Inferior parietal cortex (tissue), 1 donor: ENCODE results near the gene MAGT1.
A peak's percentile ranks its signal among the peaks of the same experiment; 100 is the strongest.
"Not testable (repeated sequence)": the region's sequence is repeated elsewhere in the genome, so short reads cannot be mapped to it uniquely, and the experiment has no call there.

Experiments used
- DNase-seq: peaks from one replicate; pipeline ENCODE4 v3.0.0-alpha.2; 2016; ENCODE audit errors: extremely low spot score

Gene MAGT1

GRCh38 chrX:77894921-77895886 lies at the start of gene MAGT1:
MAGT1 (minus strand) TSS chrX:77895435; CDS start chrX:77895410, 25 bp downstream.
- DNase-seq, result peak; percentile 97

- not testable (repeated sequence) for DNase-seq
These were observed 49.8 kb upstream of the MAGT1 start for GRCh38 chrX:77945031-77945430.

- no peak for DNase-seq
These were observed 42.9 kb upstream of the MAGT1 start for GRCh38 chrX:77938083-77938680.

DNA sequence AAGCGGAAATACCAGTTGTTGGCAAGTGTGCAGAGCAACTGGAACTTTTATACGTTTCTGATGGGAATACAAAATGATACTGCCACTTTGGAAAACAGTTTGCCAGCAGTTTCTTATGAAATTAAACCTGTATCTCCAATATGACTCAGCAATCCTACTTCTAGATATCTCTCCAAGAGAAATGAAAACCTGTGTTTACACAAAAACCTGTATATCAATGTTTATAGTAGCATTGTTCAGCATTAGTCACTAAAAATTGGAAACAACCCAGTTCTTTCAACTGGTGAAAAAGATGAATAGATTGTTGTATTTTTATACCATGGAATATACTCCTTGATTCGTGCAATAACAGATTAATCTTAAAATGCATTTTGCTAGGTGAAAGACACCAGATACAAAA lies 42.1 kb upstream of the MAGT1 start:
- DNase-seq, result no peak

DNA sequence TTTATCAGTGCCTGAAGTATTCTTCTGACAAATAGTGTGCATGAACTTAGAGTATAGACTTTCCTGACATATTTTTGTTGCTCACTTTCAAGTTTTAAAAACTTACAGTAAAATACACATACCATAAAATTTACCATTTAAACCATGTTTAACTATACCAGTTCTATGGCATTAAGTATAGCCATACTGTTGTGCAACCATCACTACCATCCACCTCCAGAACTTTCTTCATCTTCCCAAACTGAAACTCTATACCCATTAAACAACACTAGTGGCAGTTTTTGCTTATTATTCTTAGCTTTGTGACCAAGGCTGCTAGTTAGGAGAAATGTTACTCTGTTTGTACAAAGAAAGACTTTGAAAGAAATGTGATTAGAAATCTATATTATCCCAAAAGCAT lies 41.1 kb upstream of the MAGT1 start:
- DNase-seq, result no peak

- no peak for DNase-seq
These were observed 40.7 kb upstream of the MAGT1 start for GRCh38 chrX:77935886-77936285.

GRCh38 chrX:77930581-77930980 lies 35.3 kb upstream of the MAGT1 start:
- no peak for DNase-seq

DNA sequence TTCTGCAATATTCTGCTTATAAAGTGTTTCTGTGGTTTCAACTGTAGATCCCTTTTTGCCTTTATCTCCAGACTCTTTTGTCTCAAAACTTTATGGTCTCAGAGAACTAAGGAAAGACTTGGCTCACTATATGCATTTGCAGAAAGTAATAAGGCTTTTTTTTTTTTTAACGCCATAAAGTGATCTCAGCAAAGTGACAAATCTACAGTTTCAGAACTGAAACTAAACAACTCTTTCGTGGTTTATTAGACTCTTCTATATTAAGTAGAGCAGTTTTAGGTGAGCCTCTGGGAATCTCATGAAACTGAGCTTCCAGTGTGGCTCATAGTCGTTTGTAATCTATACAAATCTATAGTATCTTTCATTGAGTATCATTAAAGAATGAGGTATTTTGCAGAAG lies 30.5 kb upstream of the MAGT1 start:
- DNase-seq, result no peak

DNA sequence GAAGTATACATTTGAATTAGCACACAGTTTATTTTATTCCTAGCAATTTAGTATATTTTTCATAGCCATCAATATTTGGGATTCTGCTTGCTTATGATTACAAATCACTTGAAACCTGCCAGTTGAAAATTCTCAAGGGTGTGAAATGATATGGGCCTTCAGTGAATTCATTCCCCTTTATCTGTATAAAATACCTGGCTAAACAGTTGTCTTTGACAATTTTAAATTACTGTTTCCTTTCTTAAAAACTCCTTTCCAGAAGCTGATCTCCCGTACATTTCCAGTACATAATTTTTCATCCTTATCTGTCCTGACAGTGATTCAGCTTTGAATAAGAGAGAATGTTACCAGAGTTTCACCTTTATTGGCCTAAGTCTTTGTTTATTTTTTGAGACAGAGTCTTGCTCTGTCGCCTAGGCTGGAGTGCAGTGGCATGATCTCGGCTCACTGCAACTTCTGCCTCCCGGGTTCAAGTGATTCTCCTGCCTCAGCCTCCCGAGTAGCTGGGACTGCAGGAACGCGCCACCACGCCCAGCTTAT lies 29.2 kb upstream of the MAGT1 start:
- no peak for DNase-seq

DNA sequence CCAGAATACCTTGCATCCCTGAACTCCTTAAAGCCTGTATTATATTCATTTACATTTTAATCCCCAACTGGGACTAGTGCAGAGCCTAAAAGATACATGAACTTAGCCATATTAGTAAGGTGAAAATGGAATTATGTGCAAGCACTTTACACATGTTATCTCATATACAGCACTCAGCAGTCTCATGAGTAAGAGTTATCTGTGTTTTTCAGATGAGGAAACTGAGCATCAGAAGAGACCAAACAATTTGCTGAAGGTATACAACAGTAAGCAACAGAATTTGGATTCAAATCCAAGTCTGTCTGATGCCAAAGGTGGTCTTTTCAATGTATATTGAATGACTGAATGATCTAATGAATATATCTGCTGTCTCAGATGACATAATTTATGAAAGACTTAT lies 27.6 kb upstream of the MAGT1 start:
- no peak for DNase-seq

DNA sequence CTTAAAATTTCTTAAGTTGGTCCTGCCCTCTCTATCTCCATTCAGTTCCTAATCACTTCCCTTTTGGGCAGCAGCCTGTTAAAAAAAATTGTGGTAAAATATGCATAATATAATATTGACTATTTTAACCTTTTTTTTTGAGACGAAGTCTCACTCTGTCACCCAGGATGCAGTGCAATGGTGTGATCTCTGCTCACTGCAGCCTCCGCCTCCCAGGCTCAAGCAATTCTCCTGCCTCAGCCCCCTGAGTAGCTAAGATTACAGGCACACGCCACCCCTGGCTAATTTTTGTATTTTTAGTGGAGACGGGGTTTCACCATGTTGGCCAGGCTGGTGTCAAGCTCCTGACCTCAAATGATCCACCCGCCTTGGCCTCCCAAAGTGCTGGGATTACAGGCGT lies 24.1 kb upstream of the MAGT1 start:
- not testable (repeated sequence) for DNase-seq

- DNase-seq, result no peak
These were observed 23.3 kb upstream of the MAGT1 start for GRCh38 chrX:77918568-77918967.

- no peak for DNase-seq
These were observed 22.2 kb upstream of the MAGT1 start for GRCh38 chrX:77917294-77917933.

DNA sequence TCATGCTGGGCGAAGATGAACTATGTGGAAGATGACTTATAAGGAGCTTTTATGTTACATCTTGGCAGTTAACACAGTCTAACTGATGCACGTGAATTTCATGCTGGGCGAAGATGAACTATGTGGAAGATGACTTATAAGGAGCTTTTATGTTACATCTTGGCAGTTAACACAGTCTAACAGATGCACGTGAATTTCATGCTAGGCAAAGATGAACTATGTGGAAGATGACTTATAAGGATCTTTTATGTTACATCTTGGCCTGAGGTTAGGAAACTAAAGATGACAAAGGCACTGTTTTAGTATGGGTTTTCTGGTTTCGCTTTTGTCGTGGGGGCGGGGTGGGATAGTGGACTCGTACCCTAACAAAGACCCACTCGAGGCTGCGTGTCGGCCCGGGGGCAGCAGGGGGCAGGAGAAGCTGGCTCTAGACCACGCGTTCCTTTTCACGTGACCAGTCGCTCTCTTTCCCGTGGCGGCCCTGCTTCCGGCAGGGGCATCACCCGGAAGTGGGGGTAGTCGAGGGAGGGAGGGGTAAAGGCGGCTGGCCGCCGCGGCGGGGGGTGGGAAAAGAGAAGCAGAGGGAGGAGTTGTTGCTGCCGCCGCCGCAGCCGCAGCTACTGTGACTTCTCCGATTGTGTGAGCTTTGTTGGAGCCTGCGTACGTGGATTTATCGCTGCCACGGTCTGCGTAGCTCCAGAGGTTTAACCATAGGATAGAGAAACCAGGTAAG lies 15.0 kb upstream of the MAGT1 start, which contains the start of gene ATP7A:
ATP7A (plus strand) TSS at position 586 of the 733 bp plus-strand sequence. CDS start 60,949 bp downstream, outside the sequence.
- peak; percentile 75 for DNase-seq

DNA sequence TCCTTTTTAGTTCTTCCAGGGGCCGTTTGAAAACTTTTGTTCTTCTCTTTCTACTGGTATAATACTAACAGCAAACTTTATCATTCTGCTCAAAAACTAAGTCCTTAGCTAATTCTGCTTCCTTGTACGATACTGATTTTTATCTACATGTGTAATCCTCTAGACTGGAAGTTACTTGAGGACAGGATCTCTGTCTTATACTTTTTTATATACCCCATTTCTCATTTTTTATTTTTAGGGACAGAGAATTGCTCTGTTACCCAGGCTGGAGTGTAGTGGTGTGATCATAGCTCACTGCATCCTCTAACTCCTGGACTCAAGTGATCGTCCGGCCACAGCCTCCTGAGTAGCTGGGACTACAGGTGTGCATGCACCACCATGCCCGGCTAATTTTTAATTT lies 6.3 kb upstream of the MAGT1 start:
- DNase-seq, result no peak

GRCh38 chrX:77900688-77901087 lies 5.5 kb upstream of the MAGT1 start:
- DNase-seq, result no peak

DNA sequence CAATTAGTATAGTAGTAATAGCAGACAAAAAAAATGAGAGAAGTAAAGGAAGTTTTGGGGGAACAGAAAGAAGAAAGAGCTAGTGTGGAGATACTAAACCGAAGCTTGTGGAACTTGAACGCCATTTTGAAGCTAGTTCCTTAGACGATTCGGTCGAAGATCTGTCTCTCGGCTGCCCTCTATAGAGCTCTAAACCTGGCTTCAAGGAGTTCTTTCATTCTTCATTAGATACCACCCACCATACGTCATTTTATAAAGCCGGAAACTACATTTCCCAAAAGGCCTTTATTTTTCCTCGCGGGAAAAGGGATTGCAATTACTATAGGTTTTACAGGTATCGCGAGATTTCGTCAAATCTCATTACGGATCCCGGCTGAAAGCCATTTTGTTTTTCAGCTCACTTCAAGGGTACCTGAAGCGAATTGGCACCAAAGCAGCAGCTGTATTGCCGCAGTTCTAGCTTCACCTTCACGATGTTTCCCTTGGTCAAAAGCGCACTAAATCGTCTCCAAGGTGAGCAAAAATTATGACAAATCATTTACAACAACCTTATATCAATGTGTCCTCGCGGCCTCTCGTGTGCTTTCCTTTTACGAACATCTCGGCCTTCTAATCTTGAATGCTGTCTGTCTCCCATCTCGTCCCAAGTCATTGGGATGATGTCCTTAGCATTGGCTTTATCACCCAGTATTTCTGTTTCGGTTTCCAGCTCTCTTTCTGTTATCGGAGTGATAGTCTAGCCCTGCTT lies 4.0 kb upstream of the MAGT1 start, which contains the start of gene COX7B:
COX7B (plus strand) TSS at position 388 of the 748 bp plus-strand sequence; CDS start at position 474, 86 bp downstream.
- DNase-seq, result peak; percentile 98

DNA sequence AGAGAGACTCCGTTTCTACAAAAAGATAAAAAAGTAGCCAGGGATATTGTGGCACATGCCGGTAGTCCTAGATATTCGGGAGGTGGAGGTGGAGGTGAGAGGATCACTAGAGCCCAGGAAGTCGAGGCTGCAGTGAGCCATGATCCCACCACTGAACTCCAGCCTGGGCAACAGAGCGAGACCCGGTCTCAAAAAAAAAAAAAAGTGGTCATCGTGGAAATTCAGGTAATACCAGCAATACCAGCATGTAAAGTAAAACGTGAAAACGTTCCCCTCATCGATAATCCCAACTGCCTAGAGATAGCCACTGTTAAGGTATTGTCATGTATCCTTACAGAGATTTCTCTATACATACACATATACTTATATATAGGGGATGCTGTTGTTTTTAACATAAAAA lies 1.5 kb downstream of the MAGT1 start:
- no peak for DNase-seq

DNA sequence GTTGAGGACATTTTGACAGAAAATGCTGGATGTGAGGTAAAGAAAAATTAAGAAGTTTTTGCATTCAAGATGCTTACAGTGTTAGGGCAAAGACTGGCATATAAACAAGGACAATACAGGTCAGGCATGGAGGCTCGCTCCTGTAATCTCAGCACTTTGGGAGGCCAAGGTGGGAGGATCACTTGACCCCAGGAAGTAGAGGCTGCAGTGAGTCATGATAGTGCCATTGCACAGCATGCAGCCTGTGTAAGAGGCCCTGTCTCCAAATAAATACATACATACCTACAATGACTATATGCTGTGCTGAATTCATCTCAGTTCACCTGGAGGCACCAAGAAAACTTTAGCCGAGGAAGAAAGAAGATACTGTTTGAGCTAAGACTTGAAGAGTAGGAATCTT lies 2.3 kb downstream of the MAGT1 start:
- DNase-seq, result no peak

- DNase-seq, result not testable (repeated sequence)
These were observed 13.8 kb downstream of the MAGT1 start for GRCh38 chrX:77881418-77881817.

- no peak for DNase-seq
These were observed 19.9 kb downstream of the MAGT1 start for GRCh38 chrX:77875372-77875771.
